Right lung (tissue), 5 donors: ENCODE data around the gene SPATS2L. TPM values are rescaled to one million over a fixed set of nuclear protein-coding genes. Genes with fewer than 3 reads are reported as not detected.

Experiments used
- DNase-seq, 2 donors: peaks; one replicate each; pipeline ENCODE4 v3.0.0-alpha.2; 2013
- polyA plus RNA-seq, 5 donors: library from polyadenylated mRNA; unstranded; fragments of 120-200 nt; gene quantifications; one replicate each; pipeline versions ENCODE4 v1.2.1 to v1.2.3, GENCODE V29; 2013; ENCODE audit warnings: inconsistent platforms in 1 of 5, low replicate concordance in 1 of 5; ENCODE audit not compliant: insufficient read length in 5 of 5, insufficient read depth in 1 of 5

The SPATS2L gene
- polyA plus RNA-seq, 5 donors: 90.1 to 98.9 (median 95.5) TPM

- DNase-seq: no peak
Observed at GRCh38 chr2:200286578-200286977, 19.9 kb upstream of the SPATS2L start.

- no peak for DNase-seq
Observed at GRCh38 chr2:200288670-200289429, 17.6 kb upstream of the SPATS2L start.

GRCh38 chr2:200296118-200296517 is 10.4 kb upstream of the SPATS2L start:
- no peak for DNase-seq

- no peak for DNase-seq
Observed at GRCh38 chr2:200297100-200297499, 9.4 kb upstream of the SPATS2L start.

- no peak for DNase-seq
Observed at GRCh38 chr2:200297989-200298388, 8.5 kb upstream of the SPATS2L start.

GRCh38 chr2:200298816-200299215 is 7.7 kb upstream of the SPATS2L start:
- no peak for DNase-seq

- no peak for DNase-seq
Observed at GRCh38 chr2:200300065-200300464, 6.4 kb upstream of the SPATS2L start.

GRCh38 chr2:200300638-200301314 is 5.7 kb upstream of the SPATS2L start:
- DNase-seq: no peak

GRCh38 chr2:200301953-200302858 is 4.3 kb upstream of the SPATS2L start:
- DNase-seq: no peak

GRCh38 chr2:200302940-200303727 is 3.4 kb upstream of the SPATS2L start:
- no peak for DNase-seq

GRCh38 chr2:200305797-200306195 is 697 bp upstream of the SPATS2L start:
- DNase-seq: peak in 1 of 2 donors; percentile 58

GRCh38 chr2:200306931-200307723 is 634 bp downstream of the SPATS2L start:
- DNase-seq: peak in 1 of 2 donors; percentile 33

GRCh38 chr2:200307724-200308545 is 1.4 kb downstream of the SPATS2L start:
- DNase-seq: peak in 1 of 2 donors; percentile 23

- DNase-seq: peak in 1 of 2 donors; percentile 28
Observed at GRCh38 chr2:200308546-200309295, 2.2 kb downstream of the SPATS2L start.

- DNase-seq: no peak
Observed at GRCh38 chr2:200309296-200310049, 3.0 kb downstream of the SPATS2L start.

GRCh38 chr2:200310545-200310971 is 4.1 kb downstream of the SPATS2L start:
- DNase-seq: no peak

- DNase-seq: no peak
Observed at GRCh38 chr2:200311139-200311538, 4.6 kb downstream of the SPATS2L start.

GRCh38 chr2:200314976-200315567 is 8.6 kb downstream of the SPATS2L start:
- DNase-seq: no peak
